Left renal pelvis (tissue), 4 donors: Measurements from ENCODE around the gene PRKN. TPM values are rescaled to one million over a fixed set of nuclear protein-coding genes. Genes with fewer than 3 reads are reported as not detected.

ENCODE experiments used
- DNase-seq, 4 donors: peaks; one replicate each; pipeline ENCODE4 v3.0.0-alpha.2; 2013; ENCODE audit warnings: low read depth in 4 of 4, low spot score in 3 of 4
- polyA plus RNA-seq, 4 donors: library from polyadenylated mRNA; unstranded; fragments of 120-200 nt; gene quantifications; one replicate each; pipeline ENCODE4 v1.2.1, GENCODE V29; 2013; ENCODE audit not compliant: insufficient read length in 4 of 4

PRKN gene
- polyA plus RNA-seq, 4 donors: 1.5 to 11.9 (median 9.8) TPM

DNA sequence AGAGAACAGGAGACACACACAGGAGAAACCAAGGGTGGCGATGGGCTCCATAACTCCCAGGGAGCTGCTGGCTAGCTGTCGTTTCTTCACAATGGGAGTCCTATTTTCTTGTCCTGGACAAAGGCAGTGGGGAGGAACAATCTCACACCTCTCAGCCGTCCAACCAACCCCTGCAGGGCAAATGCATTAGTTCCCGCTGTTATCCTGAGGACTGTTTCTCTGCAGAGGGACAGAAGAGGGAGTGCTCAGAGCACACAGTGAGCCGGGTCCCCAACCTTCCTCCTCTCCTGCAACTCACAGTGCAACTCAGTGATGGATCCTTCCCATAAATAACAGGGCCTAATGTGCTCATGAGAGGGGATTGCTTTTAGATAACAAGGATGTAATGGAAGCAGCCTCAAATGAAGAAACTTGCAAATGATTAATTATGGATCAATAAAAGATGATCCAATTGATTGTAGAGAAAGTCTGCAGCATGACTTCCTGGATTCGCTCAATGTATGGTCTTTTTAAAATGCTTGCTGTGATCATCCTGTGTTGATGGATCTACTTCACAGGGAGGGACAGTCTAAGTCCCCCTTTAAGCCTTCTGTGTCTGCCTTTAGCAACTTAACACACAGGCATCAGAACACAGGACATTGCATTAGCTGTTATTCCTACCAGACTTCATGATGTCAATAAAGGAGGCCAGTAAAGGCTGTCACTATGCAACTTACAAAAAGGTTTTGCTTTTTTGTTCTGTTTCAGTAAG is 1000.3 kb downstream of the PRKN start:
- no peak for DNase-seq

DNA sequence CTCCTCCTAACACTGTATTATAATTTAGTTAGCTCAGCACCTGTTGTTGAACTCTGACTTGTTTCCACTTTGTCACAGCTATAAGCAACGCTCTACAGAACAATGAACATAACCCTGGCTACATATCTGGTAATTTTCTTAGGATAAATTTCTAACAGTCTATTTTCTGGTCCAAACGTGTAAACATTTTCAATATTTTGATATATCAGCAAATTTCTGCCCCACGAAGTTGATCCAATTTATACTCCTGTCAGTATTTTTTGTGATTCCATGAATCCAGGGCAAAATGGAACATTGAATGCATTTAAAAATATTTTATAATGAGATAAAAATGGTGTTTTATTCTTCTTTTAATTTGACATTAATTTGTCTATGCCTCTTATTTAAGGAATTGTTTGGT is 1005.2 kb downstream of the PRKN start:
- no peak for DNase-seq

- DNase-seq: no peak
Measured at GRCh38 chr6:161721511-161721910, 1006.1 kb downstream of the PRKN start.

DNA sequence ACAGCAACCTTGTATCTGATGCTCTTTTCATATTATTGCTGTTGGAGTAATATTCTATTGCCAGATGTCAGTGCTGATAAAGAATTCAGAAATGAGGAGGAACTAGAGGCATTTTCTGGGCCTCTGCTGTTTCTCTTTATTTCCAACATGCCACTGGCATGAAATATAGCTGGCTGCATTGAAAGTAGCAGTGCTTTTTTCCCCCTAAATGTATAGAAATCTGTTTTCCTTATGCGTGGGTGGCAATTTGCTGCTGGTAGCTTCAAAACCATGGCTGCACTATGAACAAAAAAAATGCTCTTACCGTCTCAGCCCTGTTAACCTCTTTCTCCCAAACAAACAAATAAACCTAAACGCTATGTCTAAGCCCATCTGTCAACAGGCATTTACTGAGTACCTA is 1011.4 kb downstream of the PRKN start:
- no peak for DNase-seq

DNA sequence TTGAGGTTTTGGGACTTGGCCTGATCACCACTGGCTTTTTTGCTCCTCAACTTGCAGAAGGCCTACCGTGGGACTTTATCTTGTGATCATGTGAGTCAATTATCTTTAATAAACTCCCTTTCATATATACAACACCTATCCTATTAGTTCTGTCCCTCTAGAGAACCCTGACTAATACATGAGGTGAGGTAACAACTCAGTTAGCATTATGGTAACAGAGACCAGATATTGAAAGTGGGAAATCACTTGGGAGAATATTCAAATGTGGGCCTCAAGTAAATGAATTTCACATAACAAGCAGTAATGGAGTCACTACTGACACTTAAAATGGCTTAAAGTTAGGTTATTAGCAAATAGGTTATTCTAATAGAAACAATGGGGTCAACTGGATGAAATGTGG is 1015.6 kb downstream of the PRKN start:
- DNase-seq: no peak

DNA sequence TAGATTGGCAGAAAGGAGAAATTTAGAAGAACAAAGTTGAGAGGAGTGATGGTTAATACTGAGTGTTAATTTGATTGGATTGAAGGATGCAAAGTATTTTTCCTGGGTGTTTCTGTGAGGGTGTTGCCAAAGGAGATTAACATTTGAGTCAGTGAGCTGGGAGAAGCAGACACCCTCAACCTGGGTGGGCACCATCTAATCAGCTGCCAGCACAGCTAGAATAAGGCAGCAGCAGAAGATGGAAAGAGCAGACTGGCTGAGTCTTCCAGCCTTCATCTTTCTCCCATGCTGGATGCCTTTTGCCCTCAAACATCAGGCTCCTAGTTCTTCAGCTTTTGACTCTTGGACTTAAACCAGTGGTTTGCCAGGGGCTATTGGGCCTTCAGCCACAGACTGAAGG is 1016.1 kb downstream of the PRKN start:
- no peak for DNase-seq

- DNase-seq: no peak
Measured at GRCh38 chr6:161710698-161711097, 1016.9 kb downstream of the PRKN start.

DNA sequence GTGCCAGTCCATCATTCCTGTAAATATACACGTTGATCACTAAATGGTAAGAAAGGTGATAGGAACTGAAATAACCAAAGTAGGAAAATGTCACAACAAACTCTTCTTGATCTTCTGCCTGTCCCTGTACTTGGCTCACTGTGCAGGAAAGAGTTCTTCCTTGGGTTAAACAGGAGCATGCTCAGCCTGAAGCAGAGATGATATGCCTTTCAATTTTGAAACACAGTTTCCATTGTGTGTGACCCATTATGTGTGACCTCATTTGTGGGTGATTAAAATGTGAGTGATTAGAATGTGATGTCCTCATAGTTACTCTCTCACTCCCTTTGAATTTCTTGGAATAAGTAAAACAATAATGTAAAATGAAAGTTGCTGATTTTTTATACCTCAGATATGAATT is 1026.5 kb downstream of the PRKN start:
- no peak for DNase-seq

DNA sequence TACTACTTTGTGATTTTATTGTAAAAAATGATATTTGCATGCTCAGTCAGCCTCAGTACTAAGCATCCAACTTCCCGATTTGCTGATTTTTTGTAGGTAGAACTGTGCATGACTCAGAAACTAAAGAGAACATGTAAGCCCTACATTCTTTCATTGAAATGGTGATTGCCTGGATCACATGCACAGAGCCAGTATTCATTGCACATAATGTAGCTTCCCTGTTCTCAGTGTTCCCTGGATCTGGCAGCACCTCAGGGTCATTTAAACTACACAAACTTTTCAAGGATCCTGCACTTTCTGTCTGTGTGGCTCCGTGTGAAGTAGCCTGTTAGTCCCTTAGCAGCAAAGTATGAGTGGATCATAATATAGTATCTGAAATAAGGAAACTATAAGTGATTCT is 1030.8 kb downstream of the PRKN start:
- DNase-seq: no peak

GRCh38 chr6:161694995-161695394 is 1032.6 kb downstream of the PRKN start:
- DNase-seq: no peak

- DNase-seq: no peak
Measured at GRCh38 chr6:161686655-161687054, 1040.9 kb downstream of the PRKN start.

GRCh38 chr6:161684731-161685475 is 1042.7 kb downstream of the PRKN start:
- DNase-seq: no peak

GRCh38 chr6:161683400-161683799 is 1044.2 kb downstream of the PRKN start:
- no peak for DNase-seq

DNA sequence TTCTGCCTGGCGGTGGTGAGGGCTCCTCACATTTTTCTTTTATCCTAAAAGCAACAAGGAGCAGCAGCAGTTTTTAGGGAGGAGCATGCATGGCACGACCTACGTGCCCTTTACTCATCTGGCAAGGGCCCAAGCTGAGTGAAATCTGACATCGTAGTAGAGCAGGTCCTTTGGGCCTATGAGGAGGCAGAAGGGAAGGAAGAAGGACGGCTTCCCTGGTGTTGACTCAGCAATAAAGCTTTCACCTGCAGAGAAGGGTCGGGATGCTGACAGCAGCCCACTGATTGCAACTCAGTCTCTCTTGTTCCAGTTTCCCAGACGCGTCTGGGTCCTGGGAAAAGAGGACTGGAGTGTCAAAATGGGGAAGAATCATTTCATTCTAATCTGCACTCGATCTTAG is 1044.6 kb downstream of the PRKN start:
- DNase-seq: no peak

- DNase-seq: no peak
Measured at GRCh38 chr6:161679980-161680538, 1047.5 kb downstream of the PRKN start.

GRCh38 chr6:161677188-161677587 is 1050.4 kb downstream of the PRKN start:
- no peak for DNase-seq

GRCh38 chr6:161676586-161676985 is 1051.0 kb downstream of the PRKN start:
- no peak for DNase-seq

DNA sequence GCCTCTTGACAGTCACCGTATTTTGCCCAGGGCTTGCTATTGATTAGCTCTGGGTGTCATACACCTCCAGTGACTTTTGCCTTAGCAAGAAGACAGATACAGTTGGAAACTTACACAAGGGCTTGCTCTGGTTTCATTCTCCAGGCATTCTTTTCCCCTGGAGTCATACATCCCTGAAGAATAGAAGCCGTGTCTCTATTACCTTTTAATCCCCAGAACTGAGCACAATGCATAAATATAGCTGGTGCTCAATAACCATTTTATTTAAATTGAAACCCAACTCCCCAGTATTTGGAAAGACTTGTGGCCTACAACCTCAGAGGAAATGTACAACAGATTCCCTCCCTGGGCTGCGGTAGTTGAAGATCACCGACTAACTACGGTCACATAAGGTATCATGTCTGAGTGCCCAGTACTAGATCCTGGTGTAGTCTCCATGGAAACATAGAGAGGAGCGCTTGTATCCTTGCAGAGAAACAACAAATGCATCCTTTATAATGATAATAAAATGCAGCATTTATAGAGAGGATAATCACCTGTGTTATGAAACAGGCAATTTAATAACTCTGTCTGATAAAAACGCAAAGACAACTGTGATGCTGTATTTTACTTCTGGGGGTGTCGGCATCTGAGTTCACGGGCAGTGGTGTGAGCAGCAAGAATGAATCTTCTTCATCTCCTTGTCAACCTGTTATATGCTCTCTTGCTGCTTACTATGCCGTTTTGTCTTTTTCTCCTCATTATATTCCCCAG is 1052.5 kb downstream of the PRKN start:
- no peak for DNase-seq

- no peak for DNase-seq
Measured at GRCh38 chr6:161673026-161673425, 1054.5 kb downstream of the PRKN start.

DNA sequence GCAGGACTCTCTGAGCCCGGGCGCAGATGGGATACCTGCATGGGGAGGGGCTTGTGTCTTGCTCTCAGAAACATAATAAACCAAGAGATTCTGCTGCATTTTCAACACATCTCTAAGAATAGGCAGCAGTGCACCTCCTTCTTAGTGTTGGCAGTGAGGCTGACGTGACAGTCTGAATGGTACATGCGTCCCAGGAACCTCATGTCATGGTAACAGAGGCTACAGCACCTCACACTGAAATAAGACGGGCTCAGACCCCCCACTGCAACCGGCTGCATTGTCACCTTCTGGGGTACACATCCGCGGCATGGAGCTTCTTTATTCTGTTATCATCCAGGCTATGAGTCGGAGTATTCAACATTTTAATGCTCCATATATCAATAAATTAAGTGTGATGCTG is 1056.4 kb downstream of the PRKN start:
- no peak for DNase-seq

- no peak for DNase-seq
Measured at GRCh38 chr6:161668665-161669064, 1058.9 kb downstream of the PRKN start.
